SH-SY5Y (cell line): ENCODE data around the gene ZXDC.

ENCODE experiments used
- GATA2 ChIP-seq: IDR thresholded peaks from 2 replicates; pipeline ENCODE4 v1.6.1; 2011; ENCODE audit warnings: mild to moderate bottlenecking, low read depth, low read length
- GATA3 ChIP-seq: IDR thresholded peaks from 2 replicates; pipeline ENCODE4 v1.6.1; 2011; ENCODE audit warnings: low read depth, mild to moderate bottlenecking, low read length, moderate library complexity

- no peak for TF ChIP-seq GATA2
- TF ChIP-seq GATA3 = no peak
Observed at GRCh38 chr3:126516936-126517290, 41.2 kb upstream of the ZXDC start.
